GM23248 (cell line): Measurements from ENCODE around the gene DUSP19.

Source experiments
- EZH2 ChIP-seq: fragments of 200-600 bp; sonication (generic); IDR thresholded peaks from 2 replicates; pipeline ENCODE4 v1.6.1; 2018; ENCODE audit warnings: antibody characterized with exemption, mild to moderate bottlenecking; ENCODE audit not compliant: insufficient read depth, poor library complexity, severe bottlenecking
- EZH2phosphoT487 ChIP-seq: fragments of 200-600 bp; sonication (generic); IDR thresholded peaks from 2 replicates; pipeline ENCODE4 v1.6.1; 2018; ENCODE audit warnings: antibody characterized with exemption, moderate library complexity, mild to moderate bottlenecking, low read depth; ENCODE audit not compliant: insufficient read depth

DNA sequence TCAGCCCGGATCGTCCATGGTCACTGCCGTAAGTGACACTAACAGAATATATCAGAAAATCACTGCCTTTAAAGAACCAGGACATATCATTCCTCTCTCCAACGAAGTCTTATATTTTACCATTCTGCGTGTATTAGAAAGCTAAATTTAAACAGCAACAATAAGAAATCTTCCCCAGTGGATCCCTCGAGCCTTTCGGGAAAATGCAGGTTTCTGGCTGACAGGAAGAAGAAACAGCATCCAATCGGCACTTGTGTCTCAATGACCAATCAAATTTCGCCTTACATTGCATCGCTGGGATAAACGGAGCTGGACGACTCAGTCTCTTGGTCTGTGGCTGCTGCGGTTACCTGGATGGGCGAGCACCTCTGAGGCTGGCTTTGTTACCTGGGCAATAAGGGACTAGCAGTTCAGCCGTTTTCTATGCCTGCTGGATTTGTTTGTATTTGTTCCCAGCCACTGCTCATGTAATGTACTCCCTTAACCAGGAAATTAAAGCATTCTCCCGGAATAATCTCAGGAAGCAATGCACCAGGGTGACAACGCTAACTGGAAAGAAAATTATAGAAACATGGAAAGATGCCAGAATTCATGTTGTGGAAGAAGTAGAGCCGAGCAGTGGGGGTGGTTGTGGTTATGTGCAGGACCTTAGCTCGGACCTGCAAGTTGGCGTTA, at the start of gene DUSP19:
- TF ChIP-seq EZH2 (no peak), EZH2phosphoT487 (no peak)
